GM19240 (cell line): ENCODE results near the gene IL31.

Experiments used
- DNase-seq: peaks from one replicate; pipeline ENCODE4 v3.0.0; 2011; ENCODE audit warnings: low spot score; ENCODE audit not compliant: insufficient read length

Gene IL31

GRCh38 chr12:122130150-122130549, 43.9 kb downstream of the IL31 start:
- no peak for DNase-seq

DNA sequence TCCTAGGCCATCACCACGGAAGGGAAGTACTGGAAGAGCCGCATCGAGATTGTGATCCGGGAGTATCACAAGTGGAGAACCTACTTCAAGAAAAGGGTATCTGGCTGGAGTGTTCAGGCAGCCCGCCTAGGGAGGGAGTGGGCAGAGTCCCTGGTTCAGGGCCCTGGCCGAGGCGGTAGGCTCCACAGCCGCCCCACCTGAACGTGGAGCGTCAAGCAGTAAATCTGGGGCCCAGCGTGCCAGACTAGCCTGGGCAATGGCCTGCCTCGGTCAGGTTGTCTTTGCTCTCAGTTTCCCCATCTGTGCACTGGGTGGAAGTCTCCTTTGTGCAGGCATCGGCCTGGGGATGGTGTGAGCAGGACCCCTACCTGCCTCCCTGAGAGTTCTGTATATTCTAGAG, 44.9 kb downstream of the IL31 start:
- no peak for DNase-seq

DNA sequence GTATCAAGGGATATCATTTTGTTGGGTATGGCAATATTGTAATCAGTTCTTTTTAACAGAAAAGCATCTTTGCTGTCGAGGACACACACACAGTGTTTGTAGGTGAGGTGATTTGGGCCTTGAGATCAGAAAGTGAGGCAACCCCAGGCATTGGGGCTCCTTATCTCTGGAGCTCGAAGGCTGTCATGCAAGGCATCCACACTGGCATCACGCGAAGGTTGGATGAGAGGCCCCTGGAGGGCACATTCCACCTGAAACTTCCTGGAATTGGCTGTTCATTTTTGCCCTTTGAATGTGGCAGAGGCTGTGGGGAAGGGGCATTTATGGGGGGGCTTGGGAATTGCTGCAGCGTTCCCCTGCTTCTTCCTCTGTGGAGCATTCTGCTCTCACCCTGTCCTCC, 45.5 kb downstream of the IL31 start:
- no peak for DNase-seq

- DNase-seq: no peak
Measured at GRCh38 chr12:122127839-122128238, 46.2 kb downstream of the IL31 start.

DNA sequence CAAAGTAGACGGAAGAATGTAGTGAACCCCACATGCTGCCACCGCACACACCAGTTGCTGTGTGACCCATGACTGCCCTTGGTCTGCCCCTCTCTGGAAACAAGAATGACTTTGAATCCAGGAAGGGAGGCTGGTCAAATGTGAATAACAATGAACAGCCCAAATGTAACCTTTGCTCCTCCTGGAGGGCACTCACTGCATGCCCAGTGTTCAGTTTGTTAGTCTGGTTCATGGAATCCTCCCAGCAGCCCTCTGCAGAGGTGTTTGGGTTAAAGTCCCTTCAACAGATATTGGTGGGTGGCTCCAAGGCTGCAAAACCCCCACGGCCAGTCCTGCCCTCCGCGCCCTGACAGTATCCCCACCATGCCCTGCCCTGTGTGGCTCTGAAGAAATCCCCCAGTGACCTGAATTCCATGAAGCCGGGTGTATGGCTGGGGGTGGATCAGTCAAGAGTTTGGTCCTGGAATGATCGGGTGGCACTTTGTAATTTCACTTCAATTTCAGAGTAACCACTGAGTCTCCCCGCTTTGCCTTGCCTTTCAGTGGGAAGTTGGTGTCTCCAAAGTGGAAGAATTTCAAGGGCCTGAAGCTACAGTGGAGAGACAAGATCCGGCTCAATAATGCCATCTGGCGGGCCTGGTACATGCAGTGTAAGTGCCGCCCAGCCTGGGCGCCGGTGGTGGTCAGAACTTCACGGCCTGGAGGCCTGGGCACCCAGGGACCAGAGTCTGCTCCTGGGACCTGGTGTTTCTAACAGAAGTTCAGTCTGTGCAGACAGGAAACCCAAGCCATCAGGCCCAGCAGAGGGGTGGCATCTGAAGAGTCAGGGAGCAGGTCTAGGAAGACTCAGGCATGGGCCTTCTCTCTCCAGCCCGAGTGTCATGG, 47.1 kb downstream of the IL31 start:
- no peak for DNase-seq

- no peak for DNase-seq
Measured at GRCh38 chr12:122126342-122126635, 47.7 kb downstream of the IL31 start.

GRCh38 chr12:122125452-122126341, 48.3 kb downstream of the IL31 start:
- DNase-seq: no peak

DNA sequence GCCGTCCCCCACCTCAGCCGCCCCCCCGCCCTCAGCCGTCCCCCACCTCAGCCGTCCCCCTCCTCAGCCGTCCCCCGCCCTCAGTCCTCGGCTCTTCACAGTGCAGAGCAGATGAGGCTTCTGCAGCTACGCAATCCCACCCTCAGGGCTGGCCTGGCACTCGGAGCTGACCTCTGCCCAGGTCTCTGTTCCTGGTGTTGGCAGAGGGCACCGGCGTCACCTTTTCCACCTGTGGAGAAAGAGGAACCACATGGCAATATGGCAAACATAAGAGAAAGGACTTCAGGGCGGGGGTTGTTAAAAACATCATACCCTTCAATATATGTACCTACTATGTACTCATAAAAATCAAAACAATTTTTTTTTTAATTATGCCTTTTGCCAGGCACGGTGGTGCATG, 49.7 kb downstream of the IL31 start:
- no peak for DNase-seq

DNA sequence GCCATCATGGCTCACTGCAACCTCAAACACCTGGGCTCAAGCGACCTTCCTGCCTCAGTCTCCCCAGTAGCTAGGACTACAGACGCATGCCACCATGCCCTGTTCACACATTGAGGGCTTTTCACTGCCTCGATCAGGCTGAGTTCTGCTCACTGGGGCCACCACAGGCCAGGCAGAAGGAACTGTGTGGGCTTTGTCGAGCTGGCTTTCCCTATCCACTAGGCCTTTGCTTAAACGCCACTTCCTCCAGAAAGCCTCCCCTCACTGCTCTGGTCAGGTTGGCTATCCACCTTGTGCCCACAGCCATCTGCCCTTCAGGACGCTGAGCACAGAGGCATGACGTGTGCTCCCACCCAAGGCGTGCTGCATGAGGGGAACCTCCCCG, 50.3 kb downstream of the IL31 start:
- no peak for DNase-seq

DNA sequence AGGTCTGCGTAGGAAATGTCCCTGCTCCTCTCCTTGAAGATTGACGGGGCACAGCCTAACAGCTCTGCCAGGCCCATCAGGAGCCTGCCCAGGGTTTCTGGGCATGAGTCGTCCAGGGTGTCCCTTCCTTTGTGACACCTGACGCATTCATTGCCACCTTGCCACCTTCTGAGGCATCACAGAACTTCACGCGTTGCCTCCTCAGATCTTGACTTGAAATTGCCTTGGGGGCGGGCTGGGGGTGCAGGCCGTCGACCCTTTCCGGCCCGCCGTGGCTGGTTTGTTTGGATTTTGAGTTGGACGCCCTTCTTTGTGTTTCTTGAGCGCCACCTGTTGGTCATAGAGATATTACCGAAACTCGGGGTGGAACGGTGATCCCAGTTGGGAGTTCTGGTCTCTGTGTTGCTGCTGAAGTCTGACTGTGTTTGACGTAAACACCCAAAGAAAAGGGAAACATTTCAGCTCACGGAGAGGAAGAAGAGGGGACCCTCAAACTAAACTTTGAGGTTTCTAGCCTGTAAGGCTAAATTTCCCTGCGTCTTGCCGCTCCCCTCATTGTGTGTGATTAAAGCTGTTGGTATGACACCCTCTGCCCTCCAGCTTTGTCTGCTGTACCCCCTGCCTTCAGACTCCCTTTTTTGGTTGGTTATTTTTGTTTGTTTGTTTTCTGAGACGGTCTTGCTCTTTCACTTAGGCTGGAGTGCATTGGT, 50.8 kb downstream of the IL31 start:
- DNase-seq: no peak
